ENCODE data around the gene CNNM2.

The CNNM2 gene

GRCh38 chr10:102917962-102918816 lies at the start of gene CNNM2 (continued):
- TF ChIP-seq ZNF148 (tag by site-specific recombination; IDR thresholded peaks at IDR 0.05; ENCODE audit: borderline replicate concordance) (no peak), ZNF600 (tag by site-specific recombination; IDR thresholded peaks at IDR 0.05) (peak; percentile 77), ZNF548 (tag by site-specific recombination; IDR thresholded peaks at IDR 0.05) (no peak), ZBTB17 (tag by site-specific recombination; IDR thresholded peaks at IDR 0.05) (peak; percentile 69; the same call in 1 of the 2 replicates), EGR2 (tag by site-specific recombination; IDR thresholded peaks at IDR 0.05; ENCODE audit: low read depth) (no peak), KLF1 (tag by site-specific recombination; IDR thresholded peaks at IDR 0.05) (no peak), ZNF169 (tag by site-specific recombination; IDR thresholded peaks at IDR 0.05) (no peak), RBAK (tag by site-specific recombination; IDR thresholded peaks at IDR 0.05) (no peak), TSHZ1 (tag by site-specific recombination; IDR thresholded peaks at IDR 0.05; ENCODE audit: borderline replicate concordance) (no peak), ZSCAN16 (tag by site-specific recombination; IDR thresholded peaks at IDR 0.05) (no peak), ZNF16 (tag by site-specific recombination; IDR thresholded peaks at IDR 0.05; ENCODE audit: low read depth) (no peak), ZSCAN18 (tag by site-specific recombination; IDR thresholded peaks at IDR 0.05) (no peak), HOXA7 (CRISPR knock-in tag; IDR thresholded peaks at IDR 0.05; ENCODE audit: borderline replicate concordance) (no peak), ZNF174 (tag by site-specific recombination; IDR thresholded peaks at IDR 0.05) (no peak), ZNF830 (tag by site-specific recombination; IDR thresholded peaks at IDR 0.05; ENCODE audit: low read depth) (no peak), SCRT2 (tag by site-specific recombination; IDR thresholded peaks at IDR 0.05) (no peak), ZNF549 (tag by site-specific recombination; IDR thresholded peaks at IDR 0.05) (no peak), ZNF121 (tag by site-specific recombination; IDR thresholded peaks at IDR 0.05) (no peak), ZNF214 (tag by site-specific recombination; IDR thresholded peaks at IDR 0.05; ENCODE audit: borderline replicate concordance) (no peak), ZNF335 (tag by site-specific recombination; conservative IDR thresholded peaks at IDR 0.05) (peak; percentile 83), SP3 (tag by site-specific recombination; IDR thresholded peaks at IDR 0.05) (peak; percentile 100), GLIS2 (tag by site-specific recombination; IDR thresholded peaks at IDR 0.05) (peak; percentile 89), ZNF677 (tag by site-specific recombination; IDR thresholded peaks at IDR 0.05) (peak; percentile 14; the same call in 1 of the 2 replicates), ZNF23 (tag by site-specific recombination; IDR thresholded peaks at IDR 0.05; ENCODE audit: borderline replicate concordance) (no peak), ZSCAN5A (tag by site-specific recombination; IDR thresholded peaks at IDR 0.05) (0 out of 2 replicates have a peak, but pooled peaks have one; percentile 42), ZNF280C (tag by site-specific recombination; IDR thresholded peaks at IDR 0.05) (no peak), ZNF416 (tag by site-specific recombination; IDR thresholded peaks at IDR 0.05) (no peak), GLI4 (tag by site-specific recombination; IDR thresholded peaks at IDR 0.05) (no peak), ZNF350 (tag by site-specific recombination; IDR thresholded peaks at IDR 0.05) (no peak)

Data from HEK293 (cell line).